LNCaP clone FGC (cell line): ENCODE results near the gene COBLL1.

Source experiments
- DNase-seq: peaks from one replicate; pipeline ENCODE4 v3.0.0-alpha.2; 2011; ENCODE audit warnings: low read depth
- H3K4me3 ChIP-seq: 2 replicates; pipeline ENCODE4 v1.5.1; 2011; ENCODE audit warnings: mild to moderate bottlenecking, low read depth, low read length, control low read depth
- TF ChIP-seq, protein P1 (sequence below): IDR thresholded peaks from 2 replicates; pipeline ENCODE4 v1.5.1; 2012; ENCODE audit warnings: mild to moderate bottlenecking; ENCODE audit not compliant: control insufficient read depth, insufficient read depth; ENCODE audit errors: extremely low read depth

The COBLL1 gene

DNA sequence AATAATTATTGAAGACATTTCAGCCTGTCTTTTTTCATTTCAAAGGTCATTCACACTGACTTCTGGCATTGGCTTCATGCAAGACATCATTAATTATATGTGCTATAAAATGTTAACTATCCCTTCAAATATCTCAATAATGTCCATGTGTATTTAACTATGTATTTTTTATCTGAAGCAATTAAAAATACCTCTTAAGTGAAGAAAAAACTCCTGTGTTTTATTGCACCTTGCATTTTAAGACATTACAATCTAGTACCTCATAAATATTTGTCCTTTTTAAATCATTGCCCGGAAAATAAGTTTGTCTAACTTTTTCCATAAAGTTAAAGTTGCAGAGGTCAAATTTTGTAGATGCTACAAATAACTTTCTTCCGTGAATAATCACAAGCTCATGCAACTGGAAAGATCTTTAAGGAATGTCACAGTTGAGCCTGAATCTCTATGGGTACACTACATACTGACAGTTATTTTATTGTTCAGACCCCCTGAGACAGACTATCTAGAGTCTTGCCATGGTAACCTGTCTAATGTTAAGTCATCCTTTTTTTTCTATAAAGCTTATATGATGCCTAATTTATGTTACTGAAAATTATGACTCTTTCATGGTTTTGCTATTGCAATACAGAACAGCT lies 38.4 kb upstream of the COBLL1 start:
- no peak overlapping the region for H3K4me3 ChIP-seq
- TF ChIP-seq, protein P1, sequence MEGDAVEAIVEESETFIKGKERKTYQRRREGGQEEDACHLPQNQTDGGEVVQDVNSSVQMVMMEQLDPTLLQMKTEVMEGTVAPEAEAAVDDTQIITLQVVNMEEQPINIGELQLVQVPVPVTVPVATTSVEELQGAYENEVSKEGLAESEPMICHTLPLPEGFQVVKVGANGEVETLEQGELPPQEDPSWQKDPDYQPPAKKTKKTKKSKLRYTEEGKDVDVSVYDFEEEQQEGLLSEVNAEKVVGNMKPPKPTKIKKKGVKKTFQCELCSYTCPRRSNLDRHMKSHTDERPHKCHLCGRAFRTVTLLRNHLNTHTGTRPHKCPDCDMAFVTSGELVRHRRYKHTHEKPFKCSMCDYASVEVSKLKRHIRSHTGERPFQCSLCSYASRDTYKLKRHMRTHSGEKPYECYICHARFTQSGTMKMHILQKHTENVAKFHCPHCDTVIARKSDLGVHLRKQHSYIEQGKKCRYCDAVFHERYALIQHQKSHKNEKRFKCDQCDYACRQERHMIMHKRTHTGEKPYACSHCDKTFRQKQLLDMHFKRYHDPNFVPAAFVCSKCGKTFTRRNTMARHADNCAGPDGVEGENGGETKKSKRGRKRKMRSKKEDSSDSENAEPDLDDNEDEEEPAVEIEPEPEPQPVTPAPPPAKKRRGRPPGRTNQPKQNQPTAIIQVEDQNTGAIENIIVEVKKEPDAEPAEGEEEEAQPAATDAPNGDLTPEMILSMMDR, result no peak
- no peak for DNase-seq

DNA sequence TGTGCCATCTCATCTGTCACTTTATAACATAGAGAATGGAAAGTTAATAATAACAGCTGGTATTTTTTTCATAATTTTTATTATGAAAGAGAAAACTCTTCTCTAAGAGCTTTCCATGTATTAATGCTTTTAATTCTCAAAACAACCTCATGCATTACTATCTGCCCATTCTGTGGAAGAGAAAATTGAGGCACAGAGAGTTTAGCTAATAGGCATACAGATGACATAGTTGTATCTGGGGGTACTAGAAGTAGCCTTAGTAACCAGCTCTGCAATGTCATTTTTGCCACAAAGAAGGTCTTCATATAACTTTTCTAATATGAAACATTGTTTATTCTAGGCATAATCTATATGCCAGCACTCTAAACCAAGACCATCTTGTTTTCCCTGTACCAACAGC lies 36.3 kb upstream of the COBLL1 start:
- H3K4me3 ChIP-seq, result no peak overlapping the region
- TF ChIP-seq, protein P1, result no peak

DNA sequence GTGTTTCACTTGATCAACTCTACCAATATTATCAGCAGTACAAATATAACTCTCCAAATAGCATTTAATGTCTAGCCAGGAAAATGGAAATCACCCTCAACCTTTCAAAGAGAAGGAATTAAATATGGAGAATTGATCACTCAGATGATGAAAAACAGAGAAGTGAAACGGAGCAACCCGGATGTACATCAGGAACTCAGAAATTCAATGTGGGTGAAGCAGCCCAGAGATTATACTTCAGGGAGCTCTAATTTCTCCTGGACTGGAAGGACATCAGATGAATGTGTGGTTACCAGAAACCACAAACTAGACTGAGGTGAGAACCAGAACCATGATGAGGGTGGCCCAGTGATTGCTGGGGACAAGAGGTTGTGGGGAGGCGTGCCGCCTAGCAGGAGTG lies 35.5 kb upstream of the COBLL1 start:
- TF ChIP-seq, protein P1, result no peak
- no peak for DNase-seq
- H3K4me3 ChIP-seq, result no peak overlapping the region

More for the DNA sequence above, 36.3 kb upstream of the COBLL1 start:
- no peak for DNase-seq

DNA sequence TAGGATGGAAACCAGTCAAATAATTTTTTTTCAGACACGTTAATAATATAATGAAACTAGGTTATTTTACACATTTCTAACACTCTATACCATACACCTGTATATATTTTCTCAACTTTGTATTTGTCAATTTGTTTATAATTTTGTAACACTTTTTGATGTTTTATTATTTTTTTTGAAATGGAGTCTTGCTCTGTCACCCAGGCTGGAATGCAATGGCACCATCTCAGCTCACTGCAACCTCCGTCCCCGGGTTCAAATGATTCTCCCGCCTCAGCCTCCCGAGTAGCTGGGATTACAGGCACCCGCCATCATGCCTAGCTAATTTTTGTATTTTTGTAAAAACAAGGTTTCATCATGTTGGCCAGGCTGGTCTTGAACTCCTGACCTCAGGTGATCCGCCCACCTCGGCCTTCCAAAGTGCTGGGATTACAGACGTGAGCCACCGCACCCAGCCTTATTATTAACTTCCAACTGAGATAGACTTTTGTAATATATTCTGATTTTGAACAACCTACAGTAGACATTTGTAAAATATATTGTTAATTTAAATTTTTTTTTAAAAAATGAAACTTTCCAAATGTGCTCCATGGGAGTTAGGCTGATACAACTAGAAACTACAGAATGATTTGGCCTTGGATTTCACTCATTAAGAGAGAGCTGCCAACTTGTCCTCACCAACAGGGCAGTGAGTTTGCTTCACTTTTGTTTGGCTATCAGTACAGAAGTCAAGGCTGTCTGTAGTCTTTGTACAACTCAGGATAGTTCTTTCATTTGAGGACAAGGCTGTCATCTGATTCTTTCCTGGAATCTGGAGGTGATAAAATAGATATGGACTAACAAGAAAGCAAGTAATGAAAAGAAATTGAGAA lies 33.9 kb upstream of the COBLL1 start:
- H3K4me3 ChIP-seq, result no peak overlapping the region
- TF ChIP-seq, protein P1, result no peak
- no peak for DNase-seq

DNA sequence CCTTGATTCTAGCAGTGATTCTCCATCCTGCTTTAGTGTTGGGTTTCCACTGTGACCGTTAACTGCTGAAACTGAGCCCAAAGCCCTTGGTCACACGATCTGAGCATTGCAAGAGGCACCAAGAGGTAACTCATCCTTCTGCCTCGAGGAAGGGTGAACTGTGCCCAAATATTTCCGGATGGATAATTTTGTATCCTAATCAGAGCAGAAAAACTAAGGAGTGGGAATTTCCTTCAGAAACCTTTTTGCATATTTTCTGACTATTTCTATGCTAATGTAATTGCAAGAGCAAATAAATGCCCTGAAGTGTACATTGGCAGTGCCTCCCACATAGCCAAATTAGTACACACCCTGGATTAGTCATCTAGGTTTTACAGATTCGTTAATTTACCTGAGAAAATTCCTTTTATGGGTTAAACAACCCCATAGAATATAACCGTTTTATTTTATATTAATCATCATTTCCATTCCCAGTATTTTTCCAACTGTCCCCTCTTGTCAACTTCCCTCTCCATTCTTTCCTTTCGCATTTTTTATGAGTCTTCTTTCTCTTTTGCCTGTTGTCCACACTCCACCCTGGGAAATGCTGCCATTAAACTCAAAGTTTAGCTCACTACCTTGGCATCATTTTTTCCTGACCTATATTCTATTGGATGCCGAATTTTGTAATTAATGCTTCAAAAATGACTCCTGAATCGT lies 31.7 kb upstream of the COBLL1 start:
- no peak overlapping the region for H3K4me3 ChIP-seq
- no peak for DNase-seq
- TF ChIP-seq, protein P1, result no peak

DNA sequence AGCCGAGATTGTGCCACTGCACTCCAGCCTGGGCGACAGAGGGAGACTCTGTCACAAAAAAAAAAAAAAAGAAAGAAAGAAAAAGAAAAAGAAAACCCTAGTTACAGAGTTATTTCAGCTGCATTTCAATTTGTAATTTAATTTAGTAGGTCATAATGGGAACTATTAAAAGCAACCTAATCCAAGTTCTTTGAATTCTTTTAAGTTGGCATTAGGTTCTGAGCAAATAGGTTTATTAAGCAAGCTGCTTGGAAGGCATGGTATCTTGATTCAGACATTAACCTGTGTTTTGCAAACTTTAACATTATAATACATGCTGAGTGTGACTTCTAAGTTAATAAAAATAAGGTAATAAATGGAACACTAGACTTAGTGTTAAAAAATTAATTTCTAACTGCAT lies 29.8 kb upstream of the COBLL1 start:
- TF ChIP-seq, protein P1, result no peak
- no peak for DNase-seq
- H3K4me3 ChIP-seq, result no peak overlapping the region
